ENCODE results near the gene FAM171A1.

GRCh38 chr10:15255961-15256360 is 115.1 kb downstream of the FAM171A1 start:
- TF ChIP-seq CTCF (IDR thresholded peaks at IDR 0.05; ENCODE audit: low read depth, low read length) (no peak), EZH2phosphoT487 (IDR thresholded peaks at IDR 0.05; ENCODE audit: low read depth) (no peak)

Measured in OCI-LY3 (cell line).